GF-D8 (cell line): Measurements from ENCODE around the gene TMEM126B.

Experiments
- DNase-seq: peaks from one replicate; lab custom pipeline; 2025; lab: John Stamatoyannopoulos, UW

The TMEM126B gene

GRCh38 chr11:85682330-85683305 lies 54.2 kb downstream of the TMEM126B start:
- no peak for DNase-seq

DNA sequence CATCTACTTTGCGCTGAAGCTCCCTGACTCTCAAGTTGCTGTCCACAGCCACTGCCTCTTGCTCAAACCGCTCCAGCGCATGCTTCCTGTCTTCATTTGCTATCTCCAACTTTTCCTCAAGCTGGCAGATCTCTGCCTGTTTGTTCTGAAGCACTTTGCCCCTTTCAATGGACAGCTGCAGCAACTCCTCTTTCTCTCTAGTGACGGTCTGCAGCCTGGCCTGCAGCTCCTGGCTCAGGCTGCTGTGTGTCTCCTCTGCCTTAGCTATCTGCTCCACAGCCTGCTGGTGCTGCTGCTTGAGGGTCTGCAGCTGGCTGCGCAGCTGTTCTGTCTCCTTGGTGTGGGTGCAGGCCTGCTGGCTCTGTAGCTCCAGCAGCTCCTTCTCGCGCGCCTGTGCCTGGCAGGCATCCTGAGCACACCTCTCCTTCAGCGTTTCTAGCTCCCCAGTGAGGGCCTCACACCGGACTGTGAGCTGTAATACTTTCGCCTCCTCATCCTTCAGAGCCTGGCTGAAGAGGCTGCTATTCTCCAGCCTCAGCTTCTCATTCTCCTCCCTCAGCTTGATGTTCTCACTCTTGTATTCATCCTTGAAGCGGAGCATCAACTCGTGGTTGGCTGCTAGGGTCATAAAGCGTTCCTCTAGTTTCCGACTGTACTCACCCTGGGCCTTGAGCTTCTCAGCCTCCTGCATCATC lies 56.9 kb downstream of the TMEM126B start:
- no peak for DNase-seq

GRCh38 chr11:85685820-85686459 lies 57.5 kb downstream of the TMEM126B start, which contains the start of gene CCDC89:
Gene CCDC89, minus strand, starts transcription at chr11:85686195. Its CDS starts 65 bp downstream, at chr11:85686130.
- DNase-seq, result no peak
